NCI-H2227 (cell line): Measurements from ENCODE around the gene HDAC8.

Source experiments
- DNase-seq: peaks from one replicate; lab custom pipeline; 2025; ENCODE audit not compliant: unreplicated experiment; lab: John Stamatoyannopoulos, UW

Gene HDAC8

DNA sequence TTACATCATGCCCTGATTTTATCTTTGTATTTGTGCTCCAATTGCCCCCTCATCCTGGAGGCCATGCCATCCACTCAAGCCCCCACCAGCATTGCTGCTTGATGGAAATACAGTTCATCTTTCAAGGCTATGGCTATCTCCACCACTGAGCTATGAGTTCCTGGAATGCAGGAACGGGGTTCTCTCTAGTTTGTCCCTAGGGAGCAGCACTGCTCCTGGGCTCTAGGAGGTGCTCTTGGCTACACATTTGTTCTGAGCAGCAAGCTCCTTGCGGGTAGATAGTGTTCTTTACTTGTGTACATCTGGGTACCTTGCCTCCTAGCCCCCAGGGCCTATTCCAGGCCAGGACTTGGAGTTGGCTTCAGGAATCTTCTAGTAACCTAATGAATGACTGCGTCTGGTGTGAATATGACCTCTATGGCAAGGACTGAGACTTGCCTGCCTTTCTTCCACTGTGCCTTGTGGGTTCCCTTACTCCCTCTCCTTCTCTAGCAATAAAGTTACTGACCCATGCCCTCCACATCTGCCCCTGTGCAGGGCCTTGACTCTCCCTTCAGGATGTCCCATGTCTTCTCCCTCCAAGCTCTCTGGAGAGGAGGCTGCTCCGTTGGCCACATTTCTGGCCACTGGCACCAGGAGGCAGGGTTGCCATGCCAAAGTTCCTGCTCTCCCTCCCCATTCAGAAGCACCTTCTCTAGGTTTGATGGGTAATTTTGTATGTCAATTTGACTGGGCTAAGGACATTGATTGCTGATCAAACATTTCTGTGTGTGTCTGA, 274.5 kb downstream of the HDAC8 start:
- DNase-seq = no peak

- no peak for DNase-seq
Observed at GRCh38 chrX:72296991-72297390, 275.7 kb downstream of the HDAC8 start.

DNA sequence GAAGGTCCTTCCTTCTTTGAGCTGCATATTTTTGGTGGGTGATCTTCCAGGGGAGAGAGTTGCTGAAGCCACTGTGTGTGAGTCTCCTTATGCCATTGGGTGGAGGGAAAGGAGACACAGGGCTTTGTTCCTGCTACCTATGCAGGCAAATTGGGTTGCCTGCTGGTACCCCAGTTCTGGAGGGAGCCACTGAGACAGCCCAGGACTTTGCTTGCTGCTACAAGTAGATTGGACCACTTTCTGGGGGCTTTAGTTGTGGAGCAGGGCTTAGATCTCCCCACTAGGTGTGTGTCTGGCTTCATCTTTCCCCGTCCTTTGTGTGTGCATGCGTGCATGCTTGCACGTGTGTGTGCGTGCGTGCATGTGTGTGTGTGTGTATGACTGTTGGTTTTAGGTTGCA, 276.9 kb downstream of the HDAC8 start:
- DNase-seq = no peak

GRCh38 chrX:72294497-72294896, 278.1 kb downstream of the HDAC8 start:
- no peak for DNase-seq

DNA sequence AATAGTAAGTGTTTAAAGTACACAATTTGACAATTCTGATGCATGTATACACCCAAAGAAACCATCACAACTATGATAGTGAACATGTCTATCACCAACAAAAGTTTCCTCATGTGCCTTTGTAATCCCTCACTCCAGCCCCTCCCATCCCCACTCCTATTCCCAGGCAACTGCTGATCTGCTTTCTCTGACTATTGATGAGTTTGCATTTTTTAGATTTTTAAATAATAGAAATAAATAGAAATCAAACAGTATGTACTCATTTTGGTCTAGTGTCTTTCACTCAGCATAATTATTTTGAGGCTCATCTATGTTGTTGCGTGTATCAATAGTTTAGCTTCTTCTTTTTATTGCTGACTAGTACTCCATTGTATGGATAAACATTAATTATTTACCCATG, 290.3 kb downstream of the HDAC8 start:
- DNase-seq = no peak

DNA sequence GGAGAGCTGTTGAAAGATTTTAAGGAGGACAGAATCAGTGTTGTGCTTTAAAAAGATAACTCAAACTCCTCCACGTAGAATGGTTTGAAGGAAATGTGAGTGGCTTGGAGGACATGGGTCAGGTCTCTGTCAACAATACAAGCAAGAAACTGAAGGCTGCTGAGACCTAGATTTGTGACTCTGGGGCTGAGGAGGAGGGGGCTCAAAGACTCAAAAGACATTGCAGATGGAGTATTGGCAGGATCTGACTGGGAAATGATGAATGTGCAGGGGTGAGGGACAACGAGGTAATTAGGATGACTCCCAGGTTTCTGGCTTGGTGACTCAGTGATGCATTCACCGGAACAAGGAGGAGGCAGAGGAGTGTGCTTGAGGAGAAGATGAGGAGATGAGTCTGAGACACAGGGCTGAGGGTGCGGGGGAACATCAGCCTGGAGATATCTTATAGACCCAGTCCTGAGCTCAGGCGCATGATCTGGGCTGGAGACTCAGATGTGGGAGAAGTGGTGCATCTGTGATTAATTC, 292.3 kb downstream of the HDAC8 start:
- peak; percentile 21 for DNase-seq
